ENCODE results near the gene MLX.
A peak's percentile ranks its signal among the peaks of the same experiment; 100 is the strongest.
"Not testable (repeated sequence)": the region's sequence is repeated elsewhere in the genome, so short reads cannot be mapped to it uniquely, and the experiment has no call there.

MLX gene

DNA sequence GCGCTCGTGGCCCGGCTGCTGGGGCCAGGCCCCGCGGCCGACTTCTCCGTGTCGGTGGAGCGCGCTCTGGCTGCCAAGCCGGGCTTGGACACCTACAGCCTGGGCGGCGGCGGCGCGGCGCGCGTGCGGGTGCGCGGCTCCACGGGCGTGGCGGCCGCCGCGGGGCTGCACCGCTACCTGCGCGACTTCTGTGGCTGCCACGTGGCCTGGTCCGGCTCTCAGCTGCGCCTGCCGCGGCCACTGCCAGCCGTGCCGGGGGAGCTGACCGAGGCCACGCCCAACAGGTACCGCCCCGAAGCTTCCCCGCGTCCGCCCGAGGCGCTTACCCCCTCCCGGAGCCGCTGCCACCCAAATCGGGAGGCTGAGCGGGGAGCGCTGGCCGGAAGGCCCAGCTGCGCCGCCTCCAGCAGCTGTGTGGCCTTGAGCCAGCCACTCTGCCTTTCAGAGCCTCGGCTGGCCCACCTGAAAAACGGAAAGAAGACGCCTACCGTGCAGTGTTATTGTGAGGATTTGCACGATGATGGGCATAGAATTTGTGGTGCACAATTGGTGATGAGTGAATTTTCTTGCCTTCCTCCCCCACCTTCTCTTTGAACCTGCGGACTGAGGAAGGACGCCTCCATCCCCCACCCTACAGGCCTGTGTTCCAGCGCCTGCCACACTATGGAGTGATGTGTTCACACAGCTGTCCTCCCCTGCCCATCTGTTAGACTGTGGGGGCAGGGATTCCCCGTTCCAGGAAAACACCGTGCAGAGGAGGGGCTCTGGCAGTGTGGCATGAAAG lies 30.3 kb upstream of the MLX start:
- peak in 51 of 56 donors; percentile 34 to 84 (median 66) for DNase-seq

DNA sequence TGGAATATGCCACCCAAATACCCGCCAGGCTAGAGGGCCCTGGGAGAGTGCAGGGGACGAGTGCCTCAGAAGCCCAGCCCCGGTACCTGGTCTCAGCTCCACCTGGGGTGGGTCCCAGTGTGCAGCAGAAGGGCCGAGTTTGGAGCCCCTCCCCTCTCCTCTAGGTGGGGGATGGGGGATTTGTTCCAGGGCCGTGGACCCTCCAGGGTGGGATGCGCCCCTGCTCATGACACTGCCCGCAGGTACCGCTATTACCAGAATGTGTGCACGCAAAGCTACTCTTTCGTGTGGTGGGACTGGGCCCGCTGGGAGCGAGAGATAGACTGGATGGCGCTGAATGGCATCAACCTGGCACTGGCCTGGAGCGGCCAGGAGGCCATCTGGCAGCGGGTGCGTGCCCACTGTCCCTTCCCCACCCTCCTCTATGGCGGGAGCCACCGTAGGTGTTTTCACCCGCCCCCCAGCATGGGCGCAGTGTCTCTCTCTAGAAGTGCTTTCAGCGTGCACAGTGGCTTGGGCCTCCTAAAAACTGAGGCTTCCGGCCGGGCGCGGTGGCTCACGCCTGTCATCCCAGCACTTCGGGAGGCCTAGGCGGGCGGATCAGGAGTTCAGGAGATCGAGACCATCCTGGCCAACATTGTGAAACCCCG lies 29.6 kb upstream of the MLX start:
- DNase-seq: no peak

DNA sequence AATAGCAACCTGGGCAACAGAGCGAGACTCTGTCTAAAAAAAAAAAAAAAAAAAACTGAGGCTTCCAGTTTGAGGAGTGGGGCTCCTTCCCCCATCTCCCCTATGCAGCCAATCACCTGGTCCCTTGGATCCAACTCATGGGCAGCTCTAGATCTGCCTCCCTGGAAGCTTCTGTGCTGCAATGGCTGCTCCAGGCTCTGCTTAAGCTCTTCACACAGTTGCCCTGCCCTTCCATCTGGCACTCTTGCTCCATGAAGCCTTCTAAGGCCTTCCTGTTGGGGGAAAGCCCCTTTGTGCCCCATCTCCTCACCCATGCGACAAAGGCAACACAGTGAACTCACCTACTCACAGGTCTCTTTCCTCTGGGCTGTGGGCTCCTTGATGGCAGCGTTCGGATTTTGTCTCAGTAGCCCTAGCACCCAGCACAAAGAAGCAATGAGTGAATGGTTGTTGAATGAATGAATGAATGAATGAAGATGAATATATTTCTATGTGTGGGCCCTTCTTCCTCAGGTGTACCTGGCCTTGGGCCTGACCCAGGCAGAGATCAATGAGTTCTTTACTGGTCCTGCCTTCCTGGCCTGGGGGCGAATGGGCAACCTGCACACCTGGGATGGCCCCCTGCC lies 29.0 kb upstream of the MLX start:
- no peak for DNase-seq

DNA sequence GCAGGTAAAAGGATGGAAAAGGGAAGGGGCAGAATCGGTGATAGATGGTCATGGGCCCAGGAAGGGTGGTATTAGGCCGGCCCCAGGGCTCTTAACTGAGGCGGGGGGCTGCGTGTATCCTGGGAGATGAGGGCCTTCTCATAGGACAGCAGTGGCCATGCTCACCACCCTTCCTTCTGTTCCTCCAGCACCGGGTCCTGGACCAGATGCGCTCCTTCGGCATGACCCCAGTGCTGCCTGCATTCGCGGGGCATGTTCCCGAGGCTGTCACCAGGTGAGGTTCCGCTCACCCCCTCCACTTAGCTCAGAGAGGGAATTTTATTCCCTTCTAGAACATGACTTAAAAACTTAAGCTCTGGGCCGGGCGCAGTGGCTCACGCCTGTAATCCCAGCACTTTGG lies 28.4 kb upstream of the MLX start:
- DNase-seq: no peak

GRCh38 chr17:42540558-42540957 lies 26.3 kb upstream of the MLX start:
- not testable (repeated sequence) for DNase-seq

GRCh38 chr17:42541041-42541833 lies 25.7 kb upstream of the MLX start:
- no peak for DNase-seq

DNA sequence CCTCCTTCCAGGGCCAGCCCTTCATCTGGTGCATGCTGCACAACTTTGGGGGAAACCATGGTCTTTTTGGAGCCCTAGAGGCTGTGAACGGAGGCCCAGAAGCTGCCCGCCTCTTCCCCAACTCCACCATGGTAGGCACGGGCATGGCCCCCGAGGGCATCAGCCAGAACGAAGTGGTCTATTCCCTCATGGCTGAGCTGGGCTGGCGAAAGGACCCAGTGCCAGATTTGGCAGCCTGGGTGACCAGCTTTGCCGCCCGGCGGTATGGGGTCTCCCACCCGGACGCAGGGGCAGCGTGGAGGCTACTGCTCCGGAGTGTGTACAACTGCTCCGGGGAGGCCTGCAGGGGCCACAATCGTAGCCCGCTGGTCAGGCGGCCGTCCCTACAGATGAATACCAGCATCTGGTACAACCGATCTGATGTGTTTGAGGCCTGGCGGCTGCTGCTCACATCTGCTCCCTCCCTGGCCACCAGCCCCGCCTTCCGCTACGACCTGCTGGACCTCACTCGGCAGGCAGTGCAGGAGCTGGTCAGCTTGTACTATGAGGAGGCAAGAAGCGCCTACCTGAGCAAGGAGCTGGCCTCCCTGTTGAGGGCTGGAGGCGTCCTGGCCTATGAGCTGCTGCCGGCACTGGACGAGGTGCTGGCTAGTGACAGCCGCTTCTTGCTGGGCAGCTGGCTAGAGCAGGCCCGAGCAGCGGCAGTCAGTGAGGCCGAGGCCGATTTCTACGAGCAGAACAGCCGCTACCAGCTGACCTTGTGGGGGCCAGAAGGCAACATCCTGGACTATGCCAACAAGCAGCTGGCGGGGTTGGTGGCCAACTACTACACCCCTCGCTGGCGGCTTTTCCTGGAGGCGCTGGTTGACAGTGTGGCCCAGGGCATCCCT lies 23.5 kb upstream of the MLX start:
- DNase-seq: peak in 26 of 56 donors; percentile 9 to 60 (median 30)

GRCh38 chr17:42544874-42545283 lies 22.0 kb upstream of the MLX start:
- DNase-seq: no peak

GRCh38 chr17:42545755-42546505 lies 21.0 kb upstream of the MLX start:
- DNase-seq: not testable (repeated sequence)

DNA sequence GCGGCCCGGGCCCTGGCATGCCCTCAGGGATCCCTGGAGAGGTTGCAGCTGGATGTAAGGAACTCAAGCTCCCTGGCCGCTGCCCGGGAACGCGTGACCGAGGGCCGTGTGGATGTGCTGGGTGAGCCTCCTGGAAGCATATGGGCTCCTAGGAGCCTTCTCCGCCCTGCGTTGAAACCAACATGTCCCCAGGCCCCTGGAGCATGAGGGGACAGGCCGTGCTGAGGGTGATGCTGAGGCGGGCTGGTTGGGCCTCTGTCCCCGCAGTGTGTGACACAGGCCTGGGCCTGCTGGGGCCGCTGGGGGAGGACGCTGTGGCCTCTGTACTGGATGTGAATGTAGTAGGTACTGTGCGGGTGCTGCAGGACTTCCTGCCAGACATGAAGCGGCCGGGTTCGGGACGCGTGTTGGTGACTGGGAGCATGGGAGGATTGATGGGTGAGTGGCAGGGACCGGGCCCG lies 19.9 kb upstream of the MLX start:
- no peak for DNase-seq

- no peak for DNase-seq
Observed at GRCh38 chr17:42547698-42548069, 19.2 kb upstream of the MLX start.

DNA sequence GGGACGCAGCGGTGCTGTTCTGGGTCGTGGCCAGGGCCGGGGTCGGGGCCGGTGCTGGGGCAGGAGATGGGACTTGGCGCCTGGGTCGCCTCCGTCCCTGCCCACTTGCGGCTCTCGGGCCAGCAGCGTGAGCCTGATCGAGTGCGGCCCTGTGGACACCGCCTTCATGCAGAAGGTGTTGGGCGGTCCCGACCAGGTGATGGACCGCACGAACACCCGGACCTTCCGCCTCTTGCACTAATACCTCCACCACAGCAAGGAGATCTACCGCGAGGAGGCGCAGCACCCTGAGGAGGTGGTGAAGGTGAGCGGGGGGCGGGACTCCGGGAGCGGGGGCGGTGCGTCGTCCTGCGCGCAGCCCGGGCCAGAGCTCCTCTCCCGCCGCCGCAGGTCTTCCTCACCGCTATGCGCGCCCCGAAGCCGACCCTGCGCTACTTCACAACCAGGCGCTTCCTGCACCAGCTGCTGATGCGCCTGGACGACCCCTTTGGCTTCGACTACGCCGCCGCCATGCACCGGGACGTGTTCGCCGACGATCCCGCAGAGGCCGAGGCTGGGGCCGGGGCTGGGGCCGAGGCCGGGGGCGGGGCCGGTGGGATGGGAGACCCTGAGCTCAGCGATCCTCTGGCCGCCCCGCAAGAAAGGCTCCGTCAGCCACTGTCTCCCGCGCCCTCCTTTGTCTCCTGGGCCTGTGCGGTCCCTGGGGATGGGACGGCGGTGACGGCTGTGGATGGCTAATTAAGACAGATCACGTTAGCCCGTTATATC lies 18.6 kb upstream of the MLX start:
- no peak for DNase-seq

DNA sequence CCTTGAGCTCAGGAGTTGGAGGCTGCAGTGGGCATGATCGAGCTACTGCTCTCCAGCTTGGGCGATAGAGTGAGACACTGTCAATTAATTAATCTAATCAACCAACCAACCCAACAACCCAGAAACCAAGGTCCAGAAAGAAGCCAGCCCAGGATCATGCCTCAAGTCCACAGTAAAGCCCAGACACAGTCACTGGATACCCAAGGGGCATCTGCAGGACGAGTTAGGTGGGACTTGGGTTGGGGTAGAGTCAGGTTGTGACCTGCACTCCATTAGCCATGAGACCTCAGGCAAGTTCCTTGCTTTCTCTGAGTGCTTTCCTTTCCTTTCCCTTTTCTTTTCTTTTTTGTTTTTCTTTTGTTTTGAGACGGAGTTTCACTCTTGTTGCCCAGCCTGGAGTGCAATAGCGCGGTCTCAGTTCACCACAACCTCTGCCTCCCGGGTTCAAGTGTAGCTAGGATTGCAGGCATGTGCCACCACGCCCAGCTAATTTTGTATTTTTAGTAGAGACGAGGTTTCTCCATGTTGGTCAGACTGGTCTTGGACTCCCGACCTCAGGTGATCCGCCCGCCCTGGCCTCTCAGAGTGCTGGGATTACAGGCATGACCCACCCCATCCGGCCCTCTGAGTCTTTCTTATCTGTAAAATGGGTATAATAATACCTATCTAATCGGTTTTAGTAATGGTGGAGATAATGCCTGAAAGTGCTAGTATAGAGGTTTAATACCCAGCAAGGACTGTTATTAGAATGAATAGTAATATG lies 17.7 kb upstream of the MLX start:
- no peak for DNase-seq

DNA sequence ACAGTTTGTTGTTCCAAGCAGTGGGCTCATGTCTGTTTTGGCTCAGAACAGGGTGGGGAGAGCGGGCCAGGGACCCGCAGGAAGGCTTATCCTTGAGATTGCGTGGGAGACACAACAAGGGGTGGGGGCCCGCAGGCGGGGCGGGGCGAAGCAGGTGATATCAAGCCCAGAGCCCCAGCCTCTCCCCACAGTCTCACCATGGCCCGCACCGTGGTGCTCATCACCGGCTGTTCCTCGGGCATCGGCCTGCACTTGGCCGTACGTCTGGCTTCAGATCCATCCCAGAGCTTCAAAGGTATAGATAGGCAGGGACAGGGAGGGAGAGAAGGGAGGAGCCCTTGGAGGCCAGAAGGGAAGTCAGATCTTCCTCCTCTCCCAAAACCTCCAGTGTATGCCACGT lies 14.2 kb upstream of the MLX start, which contains the start of gene HSD17B1:
Gene HSD17B1 (plus strand): TSS at position 188 of the 400 bp plus-strand sequence. CDS start 11 bp downstream, at position 199.
- DNase-seq: not testable (repeated sequence)

GRCh38 chr17:42553161-42553818 lies 13.6 kb upstream of the MLX start:
- DNase-seq: peak in 1 of 56 donors; percentile 16

- no peak for DNase-seq
Observed at GRCh38 chr17:42553866-42554249, 13.0 kb upstream of the MLX start.
